Head of caudate nucleus (tissue), 42 donors: Measurements from ENCODE around the gene MEIS1.
"Not testable (repeated sequence)": the region's sequence is repeated elsewhere in the genome, so short reads cannot be mapped to it uniquely, and the experiment has no call there.

ENCODE experiments used
- DNase-seq, 42 donors: peaks; one replicate each; pipeline versions ENCODE4 v3.0.0 to v3.0.0-alpha.2; 2020 to 2021; ENCODE audit warnings: mixed read lengths in 7 of 42
- intact Hi-C: fragments of 100-400 bp; cut with DNase I; formaldehyde crosslinking; loops from one replicate; pipeline ENCODE4 v1.15.0; 2022

MEIS1 gene

DNA sequence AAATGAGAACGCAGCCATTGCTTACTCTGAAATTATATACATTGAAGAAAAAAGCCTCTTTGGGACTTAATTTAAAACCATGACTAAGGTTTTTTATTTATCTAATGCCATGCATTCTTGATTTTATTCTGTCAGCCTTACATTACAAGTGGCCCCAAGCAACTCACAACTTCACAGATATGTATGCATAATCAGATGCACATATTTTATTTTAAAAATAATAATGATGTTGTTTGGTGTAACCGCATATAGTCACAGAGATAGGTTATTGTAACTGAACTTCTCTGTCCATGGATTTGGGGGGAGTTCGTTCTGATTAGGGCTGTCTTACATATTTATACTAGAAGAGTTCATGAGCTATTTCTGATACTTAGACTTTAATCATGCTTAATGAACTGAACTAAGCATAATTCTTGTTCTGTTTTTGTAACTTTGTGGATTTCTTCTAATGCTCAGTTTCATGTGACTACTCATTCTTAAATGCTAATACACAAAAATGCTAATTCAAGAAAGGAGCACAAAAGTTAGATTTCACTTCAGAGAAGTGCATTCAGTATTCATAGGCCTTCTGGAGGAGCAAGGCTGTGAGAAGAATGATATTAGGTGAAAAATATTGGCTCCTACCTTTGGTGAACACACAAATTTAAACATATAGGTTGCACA, 26.2 kb downstream of the MEIS1 start:
- intact Hi-C loops = no loop called here
- no peak for DNase-seq

DNA sequence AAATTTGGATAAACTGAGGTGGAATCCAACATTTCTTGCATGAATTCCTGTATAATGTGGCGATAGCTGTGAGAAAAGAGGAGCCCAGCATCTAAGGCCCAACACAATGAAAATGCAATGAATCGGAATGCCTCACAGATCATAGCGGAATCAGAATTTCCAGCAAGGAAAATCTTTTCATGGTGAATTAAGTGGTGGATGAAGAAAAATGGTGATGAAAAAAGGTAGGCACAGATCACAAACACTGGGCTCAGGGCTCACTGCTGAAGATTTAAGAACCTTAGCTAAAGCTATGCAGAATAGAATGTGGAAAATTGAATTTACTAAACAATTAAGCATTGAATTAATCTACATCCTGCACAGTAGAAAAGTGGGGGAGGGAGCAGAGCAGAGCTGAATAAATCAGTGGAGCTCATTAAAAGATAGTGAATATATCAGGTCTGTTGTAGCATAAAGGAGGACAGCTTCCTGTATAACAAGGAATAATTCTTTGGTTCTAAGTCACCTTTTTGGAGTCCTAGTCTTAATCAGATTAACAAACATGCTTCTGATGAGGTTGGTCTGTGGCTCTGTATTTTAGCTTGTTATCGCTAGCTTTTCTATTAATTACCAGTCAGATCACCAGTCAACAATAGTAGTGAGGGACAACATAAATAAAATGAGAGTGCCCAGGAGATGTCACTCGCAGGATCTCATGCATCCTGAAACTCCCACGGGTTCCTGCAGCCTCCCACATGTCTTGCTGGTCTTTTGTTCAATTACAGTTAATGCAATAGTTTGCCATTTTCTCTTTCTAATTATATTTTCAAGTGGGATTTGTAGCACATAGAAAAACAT, 27.0 kb downstream of the MEIS1 start:
- no peak for DNase-seq
- intact Hi-C loops = no loop called here

GRCh38 chr2:66462501-66462825, 27.5 kb downstream of the MEIS1 start:
- DNase-seq = peak in 1 of 42 donors; percentile 20
- intact Hi-C loops = no loop called here

- DNase-seq = no peak
- intact Hi-C loops = no loop called here
Measured at GRCh38 chr2:66463206-66463755, 28.4 kb downstream of the MEIS1 start.

DNA sequence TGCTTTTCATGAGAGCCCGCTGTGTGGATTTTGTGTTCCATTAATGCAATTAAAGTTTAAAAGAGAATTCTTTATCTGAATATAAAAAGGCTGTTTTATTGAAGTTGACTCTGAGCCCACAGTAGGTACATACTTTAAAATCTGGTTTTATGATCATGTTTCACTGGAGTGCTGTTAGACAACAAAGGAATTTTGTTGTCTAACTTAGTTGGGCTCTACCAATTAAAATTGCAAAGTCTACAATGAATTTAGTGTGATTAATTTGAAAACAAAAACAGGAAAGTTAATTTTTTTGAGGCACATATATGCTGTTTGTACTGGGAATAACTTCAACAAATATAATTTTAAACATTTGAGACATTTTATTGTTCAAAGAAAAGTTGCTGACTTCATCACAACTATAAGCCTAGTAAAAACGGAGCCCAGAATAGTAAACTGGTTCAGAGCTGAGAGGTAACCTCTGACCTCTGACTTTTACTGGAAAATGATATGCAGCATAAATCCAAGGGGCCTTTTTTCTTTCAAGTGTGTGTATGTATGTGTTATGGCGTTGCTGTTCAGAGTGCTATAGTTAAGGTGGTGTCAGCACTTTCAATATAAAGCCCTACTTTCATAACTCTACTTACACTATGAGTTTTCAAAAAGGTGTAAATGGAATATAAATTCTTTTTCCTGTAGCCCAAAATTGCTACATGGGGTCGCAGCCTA, 30.2 kb downstream of the MEIS1 start:
- intact Hi-C loops = no loop called here
- no peak for DNase-seq

DNA sequence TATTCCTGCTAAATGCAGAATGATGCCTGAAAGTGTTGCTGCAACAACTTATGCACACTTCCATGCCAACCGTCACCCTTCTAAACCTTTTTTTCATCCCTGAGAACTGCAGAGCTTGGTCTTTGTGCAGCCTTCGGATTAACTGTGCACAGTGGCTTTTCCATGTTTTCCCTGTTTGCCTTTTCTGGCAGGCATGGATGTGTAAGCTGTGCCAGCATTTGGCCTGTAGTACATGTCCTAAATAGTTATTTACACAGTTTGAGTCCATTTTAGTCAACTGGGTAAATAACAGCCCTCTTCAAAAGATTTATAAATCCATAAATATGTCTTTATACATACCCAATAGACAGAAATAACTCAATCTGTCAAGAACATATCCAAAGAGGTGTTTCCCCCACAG, 31.5 kb downstream of the MEIS1 start:
- intact Hi-C loops = no loop called here
- no peak for DNase-seq

GRCh38 chr2:66467718-66468117, 32.8 kb downstream of the MEIS1 start:
- DNase-seq = no peak
- intact Hi-C loops = no loop called here

DNA sequence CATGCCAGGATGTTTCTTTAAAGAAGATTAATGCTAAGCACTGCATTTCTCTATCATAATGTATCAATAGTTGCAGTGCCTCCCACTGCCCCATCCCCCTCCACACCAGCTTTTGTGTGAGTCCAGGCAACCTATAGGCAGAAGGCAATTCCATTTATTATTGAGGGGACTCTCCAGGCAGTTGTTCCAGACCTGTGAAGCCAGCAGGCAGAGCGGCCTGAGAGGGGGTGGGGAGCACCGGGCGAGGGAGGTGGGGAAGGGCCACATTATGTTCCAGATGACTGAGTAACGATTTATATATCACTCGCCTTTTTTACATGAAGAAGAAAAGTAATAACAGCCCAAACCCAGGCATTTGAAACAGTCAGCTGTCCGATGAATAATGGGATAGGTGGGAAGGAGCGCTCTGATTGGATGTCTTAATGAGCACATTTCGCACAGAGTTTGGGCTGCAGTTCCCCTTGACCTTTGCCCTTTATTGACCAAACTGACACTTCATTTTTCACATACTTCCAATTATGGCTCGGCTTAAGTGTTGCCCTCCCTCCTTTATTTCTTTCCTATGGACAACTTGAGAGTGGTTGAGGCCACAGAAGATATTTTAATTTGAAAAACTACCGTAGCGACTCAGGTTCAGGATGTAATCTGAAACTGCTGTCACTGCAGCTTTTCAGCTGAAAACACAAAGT, 34.4 kb downstream of the MEIS1 start:
- DNase-seq = no peak
- intact Hi-C loops = no loop called here

- intact Hi-C loops = no loop called here
- DNase-seq = no peak
Measured at GRCh38 chr2:66470199-66470598, 35.3 kb downstream of the MEIS1 start.

DNA sequence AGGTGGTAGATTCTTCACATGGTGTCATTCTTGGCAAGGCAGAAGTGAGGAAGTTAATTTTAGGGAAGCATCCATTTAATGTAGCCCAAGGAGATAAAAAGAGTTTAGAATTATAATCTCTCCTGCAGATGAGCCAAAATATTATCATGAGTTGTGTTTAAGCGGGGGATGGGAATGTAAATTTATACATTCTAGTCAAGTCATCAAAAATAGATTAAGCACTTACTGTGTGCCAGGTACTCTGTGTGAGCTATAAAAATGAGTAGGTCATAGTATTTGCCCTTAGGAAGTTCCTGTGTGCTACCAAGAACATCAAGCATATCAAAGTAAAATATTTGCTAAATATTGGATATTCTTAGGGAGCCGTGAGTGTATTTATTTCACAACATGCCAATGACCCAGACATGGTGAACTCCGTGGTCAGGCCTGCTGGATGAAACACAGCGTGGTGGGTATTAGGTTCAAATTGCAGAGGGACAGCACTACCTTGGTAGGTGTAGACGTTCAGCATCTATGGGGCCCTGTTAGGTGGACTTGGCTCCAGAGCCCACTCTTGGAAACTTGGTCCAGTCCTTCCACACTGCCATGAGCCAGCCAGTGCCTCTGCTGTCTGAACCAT, 37.4 kb downstream of the MEIS1 start:
- intact Hi-C loops = no loop called here

DNA sequence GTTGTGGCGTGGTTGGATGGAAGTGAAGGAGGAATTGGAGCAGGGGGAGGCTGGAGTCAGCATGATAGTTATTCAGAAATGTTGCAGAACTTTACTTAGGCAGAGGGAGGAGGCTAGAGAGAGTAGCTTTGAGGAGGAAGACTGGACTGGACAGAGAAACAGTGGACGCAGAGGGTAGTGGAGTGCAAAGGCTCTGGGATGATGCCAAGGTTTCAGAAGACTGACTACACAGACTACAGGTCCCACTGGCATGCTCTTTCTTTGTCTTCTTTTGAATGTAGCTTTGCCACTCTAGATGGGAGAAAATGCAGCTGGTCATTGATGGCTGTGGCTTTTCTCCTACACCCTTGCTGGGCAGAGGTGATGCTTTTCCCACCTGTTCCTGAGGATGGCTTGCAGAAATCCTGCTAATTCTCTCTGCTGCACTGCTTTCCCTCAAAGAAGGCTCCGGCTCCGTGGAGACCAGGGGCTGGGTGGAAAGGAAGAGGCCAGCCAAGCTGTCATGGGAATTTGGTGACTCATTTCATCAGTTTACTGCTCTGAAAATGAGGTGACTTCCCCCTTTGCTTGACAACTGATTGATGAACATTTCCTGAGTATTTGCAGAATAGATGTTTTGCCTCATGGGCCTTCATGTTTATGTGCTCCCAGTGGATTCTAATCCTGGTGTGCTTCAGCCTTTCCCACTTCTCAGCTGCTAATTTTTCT, 42.4 kb downstream of the MEIS1 start:
- intact Hi-C loops = no loop called here
- no peak for DNase-seq

More for the DNA sequence above, 37.4 kb downstream of the MEIS1 start:
- DNase-seq = no peak

- intact Hi-C loops = no loop called here
- no peak for DNase-seq
Measured at GRCh38 chr2:66478299-66478698, 43.4 kb downstream of the MEIS1 start.

GRCh38 chr2:66478731-66479316, 43.9 kb downstream of the MEIS1 start:
- intact Hi-C loops = no loop called here
- no peak for DNase-seq

DNA sequence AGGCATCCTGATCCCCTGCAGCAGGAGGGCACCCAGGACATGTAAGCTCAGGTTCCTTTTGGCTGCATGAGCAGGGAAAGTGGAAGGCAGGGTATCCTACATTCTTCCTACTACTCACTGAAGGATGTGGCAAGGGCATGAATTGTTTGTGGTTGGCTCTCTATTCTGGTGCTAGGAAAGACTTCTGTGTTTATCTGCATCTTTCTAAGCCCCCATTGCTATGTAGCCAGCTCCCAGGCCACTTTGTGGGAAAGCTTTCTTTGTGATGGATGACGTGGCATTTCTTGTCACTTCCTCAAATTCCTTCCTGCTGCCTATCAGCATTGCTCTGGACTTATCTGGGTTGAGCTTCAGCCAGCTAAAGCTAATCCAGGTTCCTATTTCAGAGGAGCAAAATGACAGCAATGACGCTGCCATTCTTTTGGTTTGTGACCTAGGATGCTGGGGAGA, 46.2 kb downstream of the MEIS1 start:
- intact Hi-C loops = no loop called here
- no peak for DNase-seq

- DNase-seq, intact Hi-C loops: not testable (repeated sequence)
Measured at GRCh38 chr2:66485252-66485651, 50.3 kb downstream of the MEIS1 start.

DNA sequence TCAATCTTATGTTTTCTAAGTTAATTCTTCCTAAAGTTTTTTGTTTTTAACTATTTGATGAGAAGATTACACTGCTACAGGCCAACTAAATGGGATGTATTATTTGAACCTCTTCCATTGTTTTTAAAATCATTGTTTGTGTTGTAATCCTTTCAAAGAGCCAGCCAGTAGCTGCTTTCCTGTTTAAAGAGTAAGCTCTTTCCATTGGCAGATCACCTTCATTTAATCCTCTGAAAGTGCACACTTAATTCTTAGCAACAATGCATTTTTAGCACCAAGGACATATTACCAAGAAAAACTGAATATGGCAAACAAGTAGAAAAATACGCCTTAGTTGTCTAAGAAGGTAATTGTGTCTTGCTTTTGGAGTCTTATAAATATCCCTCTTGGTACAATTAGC, 54.0 kb downstream of the MEIS1 start:
- intact Hi-C loops = no loop called here
- DNase-seq = no peak

DNA sequence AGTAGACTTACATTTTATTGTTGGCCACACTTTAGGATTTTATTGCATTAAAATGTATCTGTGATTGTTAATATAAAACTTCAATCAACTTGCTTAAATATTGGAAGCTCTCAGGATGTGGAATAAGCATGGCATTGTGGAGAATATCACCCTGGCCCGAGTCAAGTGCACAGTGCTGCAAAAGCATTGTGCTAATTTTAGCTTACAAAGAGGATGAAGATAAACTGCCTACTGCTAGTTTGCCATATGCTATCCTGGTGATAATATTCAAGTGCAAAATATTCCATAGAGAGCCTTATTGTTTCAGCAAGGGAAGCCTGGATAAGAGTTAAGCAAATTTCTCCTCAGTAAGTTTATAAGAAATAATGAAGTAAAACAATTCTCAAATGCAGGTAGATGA, 54.5 kb downstream of the MEIS1 start:
- intact Hi-C loops = no loop called here
- no peak for DNase-seq

- no peak for DNase-seq
- intact Hi-C loops = no loop called here
Measured at GRCh38 chr2:66490588-66491001, 55.7 kb downstream of the MEIS1 start.
